ENCODE measurements around the gene RBM12. TPM values are rescaled to one million over a fixed set of nuclear protein-coding genes. Genes with fewer than 3 reads are reported as not detected.

Gene RBM12
- total and polyA plus RNA-seq, 2 of the 8 experiments (the other 6 are each of a cell fraction or from before 2014, with no cell fraction given) = 187 to 214 TPM

- Histone ChIP-seq H2AFZ (ENCODE audit: low read length) (no peak overlapping the region), H2BK20ac (ENCODE audit: low read length) (no peak overlapping the region), H2BK120ac (replicated peaks; ENCODE audit: low read depth, low read length) (no peak overlapping the region), H2AK5ac (ENCODE audit: low read depth, low read length) (no peak overlapping the region), H3K27ac (ENCODE audit: low read depth, low read length) (no peak overlapping the region), H2BK5ac (ENCODE audit: low read depth, low read length) (no peak overlapping the region), H3K79me2 (ENCODE audit: control insufficient read depth in 1 of 2, insufficient read depth in 2 of 2, low read length in 2 of 2) (no peaks in the 10 kb centered on the region), H2BK15ac (ENCODE audit: low read length) (no peak overlapping the region), H3K36me3 (ENCODE audit: control insufficient read depth in 2 of 4, insufficient read depth in 4 of 4, low read length in 3 of 4) (no peaks in the 10 kb centered on the region), H3K4me2 (ENCODE audit: insufficient read depth in 1 of 2, low read depth in 2 of 2, low read length in 2 of 2) (no peak overlapping the region), H3K4me1 (replicated peaks in 1 of 4; ENCODE audit: control insufficient read depth in 3 of 4, insufficient read depth in 4 of 4, low read length in 3 of 4) (no peaks in the 10 kb centered on the region; a peak in 2 of 7 replicates), H3K79me1 (ENCODE audit: low read depth, low read length) (no peaks in the 10 kb centered on the region), H3K4me3 (ENCODE audit: extremely low read depth in 1 of 4, insufficient read depth in 2 of 4, low read depth in 3 of 4, low read length in 4 of 4) (no peak overlapping the region), H4K5ac (ENCODE audit: insufficient read length, low read depth, low read length) (no peak overlapping the region), H4K91ac (replicated peaks; ENCODE audit: insufficient read length, low read length) (no peak overlapping the region), H3K9ac (replicated peaks in 1 of 4; ENCODE audit: extremely low read depth in 1 of 4, low read depth in 3 of 4, low read length in 3 of 4) (no peak overlapping the region), H4K20me1 (replicated peaks in 1 of 2; ENCODE audit: control insufficient read depth in 1 of 2, insufficient read depth in 2 of 2, low read length in 2 of 2) (no peaks in the 10 kb centered on the region), H2BK12ac (ENCODE audit: low read depth, low read length) (no peak overlapping the region), H3K14ac (ENCODE audit: insufficient read length) (no peak overlapping the region), H3K23ac (ENCODE audit: insufficient read length) (no peak overlapping the region), H3K4ac (replicated peaks; ENCODE audit: insufficient read length, low read depth, low read length) (no peak overlapping the region), H3K56ac (replicated peaks; ENCODE audit: insufficient read length, low read depth, low read length) (no peak overlapping the region), H3K18ac (ENCODE audit: extremely low read depth, low read length) (no peak overlapping the region), H3K9me3 (ENCODE audit: insufficient read depth in 2 of 2, low read depth in 1 of 2, low read length in 1 of 2) (no peaks in the 10 kb centered on the region), H3K27me3 (replicated peaks in 1 of 4; ENCODE audit: control insufficient read depth in 3 of 4, extremely low read depth in 1 of 4, insufficient read depth in 3 of 4, low read length in 3 of 4) (peaks cover 0 to 4% (median 0%) of the 10 kb centered on the region in 4 experiments; a peak in 2 of 7 replicates), H3K23me2 (ENCODE audit: low read depth, low read length) (peaks cover 3% of the 10 kb centered on the region; the same call in 1 of the 2 replicates), H4K8ac (ENCODE audit: extremely low read depth, insufficient read depth, low read length) (no peak overlapping the region)
- ChIA-PET POLR2A (ENCODE audit: partially characterized antibody) (interaction anchor here (1.0 kb wide), 1 partner anchor 161 kb away, joined by 3 read pairs; the partner anchor contains the start of gene PHF20), CTCF (ENCODE audit: partially characterized antibody) (interaction anchor here (0.5 to 10.1 kb wide), 7 partner anchors 8 to 343 kb away, joined by 3 to 121 read pairs (median 3); partner anchors contain the start of gene SCAND1)
- DNase-seq (ENCODE audit: low read depth in 1 of 2, low spot score in 2 of 2) (no peak), FAIRE-seq (no peak)
- WGBS, 2 experiments (ENCODE audit: extremely low coverage in 1 of 2, insufficient coverage in 1 of 2, insufficient read length in 1 of 2, insufficient replicate concordance in 2 of 2, low coverage in 1 of 2, low lambda C conversion rate in 2 of 2, missing lambda C conversion rate in 1 of 2) = 87% methylated on average over 2 of the region's 2 CpGs; no CpG with 5 or more reads in 1 of the 2 experiments
- TF ChIP-seq RXRA (IDR thresholded peaks at IDR 0.05; ENCODE audit: insufficient read depth, low read depth, low read length) (no peak), SP2 (IDR thresholded peaks at IDR 0.05; ENCODE audit: low read length) (no peak), ATF2 (IDR thresholded peaks at IDR 0.05; ENCODE audit: low read length) (no peak), BRCA1 (IDR thresholded peaks at IDR 0.05; ENCODE audit: low read depth, low read length) (no peak), CTBP2 (IDR thresholded peaks at IDR 0.05; ENCODE audit: borderline replicate concordance, insufficient read depth, insufficient read length, low read length) (no peak), RNF2 (IDR thresholded peaks at IDR 0.05; ENCODE audit: borderline replicate concordance, low read depth, low read length, missing control alignments, poor library complexity, severe bottlenecking) (no peak), EP300 (IDR thresholded peaks at IDR 0.05; ENCODE audit: borderline replicate concordance in 1 of 2, low read depth in 2 of 2, low read length in 2 of 2) (no peak), HDAC6 (IDR thresholded peaks at IDR 0.05; ENCODE audit: low read depth, low read length) (no peak), NRF1 (IDR thresholded peaks at IDR 0.05; ENCODE audit: low read depth, low read length) (no peak), SP4 (IDR thresholded peaks at IDR 0.05; ENCODE audit: low read length) (no peak), EGR1 (IDR thresholded peaks at IDR 0.05; ENCODE audit: borderline replicate concordance, low read depth, low read length) (no peak)
Measured at GRCh38 chr20:35611482-35611881, 53.2 kb downstream of the RBM12 start.
